ENCODE data around the gene DCUN1D4. TPM values are rescaled to one million over a fixed set of nuclear protein-coding genes. Genes with fewer than 3 reads are reported as not detected.

Gene DCUN1D4
- 10 to 100 TPM; 49.1 to 70.1 (median 55.6) TPM for polyA plus RNA-seq (ENCODE audit: insufficient read length in 4 of 4)

DNA sequence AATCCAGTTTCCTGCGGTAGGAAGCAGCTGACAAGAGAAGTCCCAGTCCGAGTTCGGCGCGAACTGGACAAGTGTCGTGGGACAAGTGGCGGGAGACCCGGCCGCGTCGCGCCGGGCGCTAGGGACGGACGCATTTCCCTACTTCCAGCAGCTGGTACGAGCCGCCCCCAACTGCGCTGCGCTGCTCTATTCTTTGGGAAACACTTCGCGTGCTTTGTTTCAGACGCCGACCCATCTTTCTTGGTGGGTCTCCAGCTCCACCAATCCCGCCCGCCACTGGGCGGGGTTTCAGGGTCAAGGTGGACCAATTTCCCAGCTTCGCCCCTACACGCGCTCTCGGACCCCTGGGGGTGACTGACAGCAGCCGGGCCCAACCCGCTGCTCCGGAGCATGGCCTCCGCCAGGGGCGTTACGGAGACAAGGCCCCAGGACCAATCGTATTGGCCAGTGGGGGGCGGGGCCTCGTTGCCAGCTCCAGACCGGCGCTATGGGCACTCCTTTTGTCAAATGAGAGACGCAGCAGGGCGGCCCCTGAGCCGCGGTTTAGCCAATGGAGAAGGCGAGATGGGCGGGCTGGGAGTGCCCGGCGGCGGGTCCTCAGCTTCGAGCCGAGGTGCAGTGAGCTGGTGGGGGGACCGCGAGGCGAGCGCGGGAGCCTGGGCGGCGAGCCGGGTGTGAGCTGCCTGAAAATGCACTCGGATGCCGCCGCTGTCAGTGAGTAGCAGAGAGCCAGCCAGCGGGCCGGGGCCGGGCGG, at the start of gene DCUN1D4:
TSS of gene DCUN1D4 (plus strand) at position 600 of the 755 bp plus-strand sequence. CDS start at position 690, 90 bp downstream.
- peak; percentile 93 to 99 (median 98) for DNase-seq (ENCODE audit: low read depth in 4 of 4, low spot score in 2 of 4)

DNA sequence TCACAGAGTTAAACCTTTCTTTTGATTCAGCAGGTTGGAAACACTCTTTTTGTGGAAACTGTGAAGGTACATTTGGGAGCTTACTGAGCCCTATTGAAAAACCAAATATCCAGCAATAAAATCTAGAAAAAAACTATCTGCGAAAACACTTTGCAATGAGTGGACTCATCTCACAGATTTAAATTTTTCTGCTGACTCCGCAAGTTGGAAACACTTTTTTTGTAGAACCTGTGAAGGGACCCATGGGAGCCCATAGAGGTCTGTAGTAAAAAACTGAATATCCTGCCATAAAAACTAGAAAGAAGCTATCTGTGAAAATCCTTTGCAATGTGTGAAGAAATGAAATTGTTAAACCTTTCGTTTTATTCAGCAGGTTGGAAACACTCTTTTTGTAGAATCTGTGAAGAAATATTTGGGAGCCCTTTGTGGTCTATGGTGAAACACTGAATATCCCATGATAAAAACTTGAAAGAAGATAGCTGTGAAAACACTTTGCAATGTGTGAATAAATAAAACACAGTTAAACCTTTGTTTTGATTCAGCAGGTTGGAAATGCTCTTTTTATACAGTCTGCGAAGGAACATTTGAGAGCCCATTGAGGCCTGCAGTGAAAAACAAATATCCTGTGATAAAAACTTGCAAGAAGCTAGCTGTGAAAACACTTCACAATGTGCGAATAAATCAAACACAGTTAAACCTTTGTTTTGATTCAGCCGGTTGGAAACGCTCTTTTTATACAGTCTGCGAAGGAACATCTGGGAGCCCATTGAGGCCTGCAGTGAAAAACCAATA, 22.3 kb upstream of the DCUN1D4 start:
- DNase-seq (ENCODE audit: low read depth in 4 of 4, low spot score in 2 of 4) = no peak

DNA sequence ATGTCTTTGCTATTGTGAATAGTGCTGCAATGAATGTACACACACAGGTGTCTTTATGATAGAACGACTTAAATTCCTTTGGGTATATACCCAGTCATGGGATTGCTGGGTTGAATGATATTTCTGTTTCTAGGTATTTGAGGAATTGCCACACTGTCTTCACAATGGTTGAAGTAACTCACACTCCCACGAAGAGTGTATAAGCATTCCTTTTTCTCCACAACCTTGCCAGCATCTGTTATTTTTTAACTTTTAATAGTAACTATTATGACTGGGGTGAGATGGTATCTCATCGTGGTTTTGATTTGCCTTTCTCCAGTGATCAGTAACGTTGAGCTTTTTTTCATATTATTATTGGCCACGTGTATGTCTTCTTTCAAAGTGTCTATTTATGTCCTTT, 17.6 kb upstream of the DCUN1D4 start:
- DNase-seq (ENCODE audit: low read depth in 4 of 4, low spot score in 2 of 4) = no peak

DNA sequence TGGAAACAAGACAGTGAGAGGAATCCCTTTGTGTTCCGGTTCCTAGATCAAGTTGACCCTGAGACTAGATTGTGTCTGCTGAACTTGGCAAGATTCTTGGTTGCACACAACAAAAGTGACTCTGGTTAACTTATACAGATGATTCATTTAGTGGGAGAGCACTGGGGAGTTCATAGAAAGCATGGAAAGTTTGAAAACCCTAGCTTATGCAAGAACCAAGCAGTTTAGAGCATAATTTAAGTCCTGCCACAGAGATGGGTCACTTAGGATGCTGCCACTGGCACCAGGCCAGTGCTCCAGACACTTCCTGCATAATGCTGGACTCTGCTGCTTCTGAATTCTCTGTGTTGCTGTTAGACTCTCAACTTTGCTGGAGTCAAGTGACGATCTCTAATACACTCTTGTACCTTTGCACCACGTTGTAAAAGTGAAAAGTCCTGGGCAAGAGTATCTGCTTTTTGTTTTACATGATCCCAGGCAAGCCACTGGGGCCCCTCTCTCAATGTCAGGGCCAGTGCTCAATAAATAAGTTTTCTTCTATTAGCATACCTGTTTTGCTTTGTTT, 12.7 kb upstream of the DCUN1D4 start:
- no peak for DNase-seq (ENCODE audit: low read depth in 4 of 4, low spot score in 2 of 4)

DNA sequence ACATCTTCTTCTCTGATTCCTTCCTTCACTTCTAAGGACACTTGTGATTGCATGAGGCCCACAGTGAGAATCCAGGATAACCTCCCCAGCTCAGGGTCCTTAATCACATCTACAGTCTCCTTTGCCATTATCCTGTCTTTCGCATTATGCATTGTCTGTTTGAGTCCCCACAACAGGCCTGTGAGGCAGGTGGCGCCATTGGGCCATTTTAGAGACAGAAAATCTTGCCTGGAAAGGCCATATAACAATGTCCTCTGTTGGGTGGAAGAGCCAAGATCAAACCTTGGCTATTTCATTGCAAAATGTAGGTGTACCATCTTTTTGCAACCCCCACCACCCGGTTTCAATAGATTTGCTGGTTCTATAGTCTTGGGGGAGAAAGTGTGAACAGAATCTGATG, 11.8 kb upstream of the DCUN1D4 start:
- DNase-seq (ENCODE audit: low read depth in 4 of 4, low spot score in 2 of 4) = peak in 1 of 4 donors; percentile 34

DNA sequence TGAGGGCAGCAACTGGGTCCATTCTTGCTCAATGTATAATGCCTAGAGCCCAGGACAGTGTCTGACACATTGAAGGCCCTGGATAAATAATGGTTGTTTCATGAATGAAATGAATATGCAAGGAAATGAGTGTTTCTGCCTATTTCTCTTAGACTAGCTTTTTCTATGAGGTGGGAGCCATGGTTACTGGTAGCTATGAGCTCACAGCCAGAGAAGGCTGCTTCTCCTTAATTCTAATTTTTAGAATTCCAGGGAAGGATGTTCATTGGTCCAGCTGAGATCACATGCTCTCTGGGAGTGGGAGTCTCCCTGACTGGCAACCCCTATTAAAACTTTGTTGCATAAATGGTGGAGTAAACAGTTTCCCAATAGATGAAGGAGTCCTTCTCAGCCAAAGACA, 9.7 kb upstream of the DCUN1D4 start:
- DNase-seq (ENCODE audit: low read depth in 4 of 4, low spot score in 2 of 4) = no peak

DNA sequence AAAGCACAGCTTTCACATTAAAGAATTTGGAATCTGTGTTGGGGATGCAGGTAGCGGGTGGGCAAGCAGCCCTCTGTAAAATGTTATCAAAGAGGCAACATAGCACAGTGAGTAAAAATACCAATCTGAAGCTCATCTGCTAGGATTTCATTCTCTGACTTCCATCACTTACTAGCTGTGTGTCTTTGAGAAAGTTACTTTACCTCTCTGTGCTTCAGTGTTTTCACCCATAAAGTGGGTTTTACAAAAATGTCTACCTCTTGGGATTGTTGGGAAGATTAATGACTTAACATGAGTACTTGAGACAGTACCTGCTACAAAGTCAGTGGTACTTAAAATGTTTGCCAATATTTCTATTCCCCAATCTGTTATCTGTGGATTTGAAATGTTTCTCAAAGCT, 7.9 kb upstream of the DCUN1D4 start:
- DNase-seq (ENCODE audit: low read depth in 4 of 4, low spot score in 2 of 4) = no peak

DNA sequence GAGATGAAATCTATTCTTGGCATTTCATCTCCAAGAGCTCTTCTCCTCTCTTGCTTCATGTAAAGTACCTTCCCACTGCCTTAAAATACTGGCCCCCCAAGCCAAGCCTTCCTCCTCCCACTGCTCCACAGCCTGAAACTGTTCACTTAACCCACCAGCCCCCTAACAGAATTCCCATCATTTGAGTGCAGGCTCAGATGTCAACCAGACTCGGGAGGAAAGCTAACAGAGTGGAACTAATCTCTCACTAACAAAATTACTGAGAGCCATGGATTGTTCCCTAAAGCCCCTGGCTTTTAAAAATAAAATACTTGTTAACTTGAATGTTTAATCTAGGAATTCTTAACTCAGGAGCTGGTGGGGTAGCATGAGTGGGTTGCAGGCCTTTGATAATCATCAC, 7.1 kb upstream of the DCUN1D4 start:
- DNase-seq (ENCODE audit: low read depth in 4 of 4, low spot score in 2 of 4) = peak in 1 of 4 donors; percentile 45

DNA sequence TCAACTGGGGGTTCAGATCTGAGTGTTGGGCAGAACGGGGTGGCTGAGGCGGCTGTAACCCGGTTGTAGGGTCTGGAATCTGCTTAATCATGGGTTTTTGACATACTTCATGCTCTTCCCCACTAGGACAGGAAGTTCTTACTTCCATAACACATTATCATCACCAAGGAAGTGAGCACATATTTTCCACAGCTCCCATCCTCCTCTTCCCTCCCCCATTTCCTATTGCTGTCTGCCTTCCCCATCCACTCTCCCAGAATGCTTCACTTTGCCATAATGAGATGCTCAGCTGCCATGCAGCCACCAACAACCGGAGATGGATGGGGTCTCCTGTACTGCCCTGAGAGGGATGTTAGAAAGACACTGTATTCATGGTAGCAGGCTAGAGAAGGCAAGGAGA, 6.4 kb upstream of the DCUN1D4 start:
- DNase-seq (ENCODE audit: low read depth in 4 of 4, low spot score in 2 of 4) = no peak

DNA sequence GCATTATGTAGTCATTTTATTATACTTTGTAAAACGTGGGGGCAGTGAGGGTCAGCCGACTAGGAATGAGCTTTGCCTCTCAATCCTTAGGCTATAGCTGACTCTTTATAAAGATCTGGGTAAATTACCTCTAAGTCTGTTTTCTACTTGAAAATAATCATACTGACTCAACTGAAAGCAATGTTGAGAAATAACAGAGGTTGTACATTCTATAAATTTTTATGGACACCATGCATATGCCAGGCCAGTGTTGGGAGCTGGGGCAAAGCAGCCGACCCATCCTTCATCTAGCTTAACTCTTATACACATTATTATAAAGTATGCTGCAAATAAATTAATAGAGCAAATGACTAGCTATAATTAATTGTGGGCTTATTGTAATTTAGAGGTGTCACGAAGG, 2.2 kb upstream of the DCUN1D4 start:
- no peak for DNase-seq (ENCODE audit: low read depth in 4 of 4, low spot score in 2 of 4)

DNA sequence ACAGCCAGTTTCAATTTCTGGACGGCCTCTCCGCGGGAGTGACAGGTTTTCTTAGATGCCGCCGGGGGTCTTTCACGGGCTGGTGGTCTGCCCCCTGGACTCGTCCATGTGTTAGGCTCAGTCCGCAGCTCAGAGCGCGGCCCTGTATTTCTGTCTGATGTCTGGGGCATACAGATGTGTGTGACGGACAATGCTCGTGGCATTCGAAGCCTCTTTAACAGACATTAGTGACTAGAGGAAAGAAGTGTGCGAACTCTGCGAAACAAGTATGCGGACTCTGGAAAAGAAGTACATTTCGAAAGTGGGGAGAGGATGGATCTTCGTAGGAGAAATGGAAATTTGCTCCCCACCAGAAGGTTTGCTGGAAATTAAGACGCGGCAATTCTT, 793 bp upstream of the DCUN1D4 start:
- DNase-seq (ENCODE audit: low read depth in 4 of 4, low spot score in 2 of 4) = no peak

DNA sequence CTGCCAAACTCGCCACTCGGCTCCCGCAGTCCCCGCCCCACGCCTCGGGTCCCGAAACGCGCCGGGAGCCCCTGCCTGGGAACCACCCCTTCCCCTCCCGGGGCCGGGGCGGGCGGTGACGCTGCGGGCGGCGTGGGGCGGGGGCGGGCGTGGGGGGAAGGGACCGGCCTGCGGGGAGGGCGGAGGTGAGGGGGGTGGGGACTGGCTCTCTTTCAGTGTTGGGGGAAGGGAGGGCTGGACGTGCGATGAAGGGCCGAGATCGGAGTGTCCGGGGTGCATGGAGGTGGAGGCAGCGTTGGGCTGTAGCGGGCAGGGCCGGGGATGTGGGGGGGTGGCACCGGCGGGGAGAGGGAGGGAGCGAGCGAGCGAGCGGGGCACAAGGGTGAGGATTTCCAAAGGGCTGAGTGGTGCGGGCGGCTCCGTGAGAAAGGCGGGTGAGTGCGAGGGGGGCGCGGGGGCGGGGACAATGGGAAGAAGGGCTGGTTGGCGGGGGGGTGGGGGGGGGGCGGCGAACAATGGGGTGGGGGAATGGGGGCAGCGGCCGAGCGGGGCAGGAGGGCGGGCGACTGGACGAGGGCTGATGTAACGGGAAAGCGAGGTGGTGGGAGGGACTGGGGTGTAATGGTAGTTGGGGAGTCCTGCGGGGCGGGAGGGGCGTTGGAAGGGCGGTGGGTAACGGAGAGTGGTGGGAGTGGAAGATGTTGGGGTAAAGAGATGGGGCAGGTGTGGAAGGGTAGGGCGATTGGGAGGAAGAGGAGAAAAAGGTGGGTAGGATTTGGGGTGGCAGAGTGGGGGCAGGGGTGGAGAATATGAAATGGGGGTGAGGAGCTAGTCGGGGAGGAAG, 578 bp downstream of the DCUN1D4 start:
- DNase-seq (ENCODE audit: low read depth in 4 of 4, low spot score in 2 of 4) = peak in 2 of 4 donors; percentile 9 to 29

DNA sequence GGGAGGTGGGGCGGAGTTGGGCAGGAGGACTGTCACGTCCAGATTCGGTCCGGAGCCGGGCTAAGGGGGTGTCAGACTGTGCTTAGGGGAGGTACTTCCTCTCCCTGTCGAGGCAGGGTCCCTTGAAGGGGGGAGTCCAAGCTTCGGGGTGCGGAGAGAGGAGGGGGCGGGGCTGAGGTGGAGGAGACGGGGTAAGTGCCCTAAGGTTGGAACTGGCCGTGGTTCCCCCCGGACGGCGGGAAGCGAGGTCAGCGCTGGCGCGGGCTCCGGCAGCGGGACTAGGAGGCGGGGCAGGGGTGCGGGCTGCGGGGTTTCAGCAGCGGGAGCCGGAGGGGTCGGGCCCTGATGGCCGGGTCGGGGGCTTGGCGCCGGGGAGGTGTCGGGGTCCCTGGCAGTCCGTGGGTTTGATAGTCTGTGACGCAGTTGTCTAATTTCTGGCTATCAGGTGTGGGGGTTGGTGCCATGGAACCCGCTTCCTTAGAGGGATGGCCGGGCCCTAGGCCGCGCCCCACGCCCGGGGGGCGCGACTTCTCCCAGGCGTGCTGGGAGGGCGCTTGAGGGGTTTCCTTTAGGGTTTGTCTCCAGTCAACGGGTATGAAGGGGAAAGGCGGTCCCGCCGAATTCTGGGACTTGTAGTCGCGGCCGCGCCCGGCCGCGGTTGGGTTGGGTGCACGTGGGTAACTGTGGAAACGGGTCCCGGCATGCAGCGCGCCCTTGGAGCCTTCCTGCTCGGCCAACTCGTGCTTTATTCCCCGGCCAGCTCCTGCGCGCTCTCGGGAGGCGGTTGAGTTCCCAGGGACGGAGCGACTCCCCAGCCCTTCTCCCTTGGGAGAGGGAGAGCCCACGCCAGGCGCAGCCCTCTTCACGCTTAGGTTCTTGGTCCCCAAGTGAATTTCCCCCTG, 1.5 kb downstream of the DCUN1D4 start:
- peak in 3 of 4 donors; percentile 57 to 85 (median 76) for DNase-seq (ENCODE audit: low read depth in 4 of 4, low spot score in 2 of 4)

DNA sequence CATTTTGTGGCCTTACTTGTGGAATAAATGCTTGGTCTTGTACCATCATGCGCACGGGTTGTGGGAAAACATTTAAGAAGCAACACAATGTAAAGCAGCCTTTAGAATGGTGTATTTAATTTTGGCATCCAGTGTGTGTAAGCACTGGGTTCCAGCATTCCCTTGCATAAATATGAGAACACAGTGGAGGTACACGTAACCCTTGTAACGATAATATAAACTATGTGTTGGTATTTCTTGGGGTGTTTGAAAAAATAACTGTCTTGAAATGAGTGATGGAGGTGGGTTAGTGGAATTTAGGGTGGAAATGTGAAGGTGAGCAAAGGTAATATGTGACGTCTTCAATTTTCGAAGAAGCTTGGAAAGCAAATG, 2.1 kb downstream of the DCUN1D4 start:
- no peak for DNase-seq (ENCODE audit: low read depth in 4 of 4, low spot score in 2 of 4)

DNA sequence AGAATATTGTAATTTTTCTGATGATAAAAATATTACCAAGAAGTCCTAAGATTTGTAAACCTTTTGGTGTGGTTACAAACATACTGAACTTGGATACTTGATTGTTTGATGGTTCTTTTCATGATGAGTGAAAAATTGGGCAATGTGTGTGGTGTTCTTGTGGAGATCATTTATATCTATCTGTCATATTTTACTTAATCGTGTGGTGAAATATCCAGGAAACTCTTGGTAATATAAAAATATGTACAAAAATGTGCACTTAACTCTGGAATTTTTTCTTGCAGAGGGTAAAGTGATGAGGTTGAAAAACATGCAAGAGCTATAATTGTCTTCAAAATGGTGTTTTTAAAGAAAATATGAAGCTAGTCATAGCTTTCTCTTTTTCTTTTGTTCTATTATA, 2.8 kb downstream of the DCUN1D4 start:
- no peak for DNase-seq (ENCODE audit: low read depth in 4 of 4, low spot score in 2 of 4)

DNA sequence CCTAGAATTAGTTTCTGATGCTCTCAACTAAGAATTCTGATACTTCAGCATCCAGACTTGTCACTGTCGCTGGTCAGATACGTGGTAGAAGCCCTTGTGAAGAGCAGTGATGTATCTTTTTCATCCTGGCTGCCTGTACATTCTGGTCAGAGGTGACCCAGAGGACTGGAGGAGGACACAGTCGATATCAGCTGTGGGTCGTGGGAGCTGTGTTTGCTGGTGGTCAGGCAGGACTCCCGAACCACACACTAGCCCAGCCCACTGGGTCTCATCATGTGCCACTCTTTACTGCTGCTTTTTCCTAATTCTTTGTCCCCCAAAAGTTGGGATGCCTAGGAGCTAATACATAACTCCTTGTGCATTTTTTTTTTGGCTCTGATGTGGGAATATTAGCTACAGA, 6.5 kb downstream of the DCUN1D4 start:
- no peak for DNase-seq (ENCODE audit: low read depth in 4 of 4, low spot score in 2 of 4)

DNA sequence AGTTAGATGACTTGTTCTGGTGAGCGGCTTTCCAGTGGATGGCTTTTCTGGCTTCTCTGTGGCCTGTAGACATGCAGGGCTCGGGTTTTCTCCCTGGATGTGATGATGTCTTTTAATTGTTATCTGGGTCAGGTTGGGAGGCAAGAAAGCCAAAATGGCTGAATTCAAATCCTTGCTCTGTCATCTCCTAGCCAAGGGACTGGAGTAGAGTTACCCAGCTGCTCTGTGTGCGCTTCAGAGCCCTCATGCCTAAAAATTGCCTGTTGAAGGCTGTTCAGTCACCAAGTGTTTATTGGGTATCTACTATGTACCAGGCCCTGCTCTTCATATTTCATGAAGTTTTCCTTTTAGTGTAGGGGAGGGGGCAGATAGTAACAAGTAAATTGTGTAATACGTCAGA, 7.3 kb downstream of the DCUN1D4 start:
- no peak for DNase-seq (ENCODE audit: low read depth in 4 of 4, low spot score in 2 of 4)

DNA sequence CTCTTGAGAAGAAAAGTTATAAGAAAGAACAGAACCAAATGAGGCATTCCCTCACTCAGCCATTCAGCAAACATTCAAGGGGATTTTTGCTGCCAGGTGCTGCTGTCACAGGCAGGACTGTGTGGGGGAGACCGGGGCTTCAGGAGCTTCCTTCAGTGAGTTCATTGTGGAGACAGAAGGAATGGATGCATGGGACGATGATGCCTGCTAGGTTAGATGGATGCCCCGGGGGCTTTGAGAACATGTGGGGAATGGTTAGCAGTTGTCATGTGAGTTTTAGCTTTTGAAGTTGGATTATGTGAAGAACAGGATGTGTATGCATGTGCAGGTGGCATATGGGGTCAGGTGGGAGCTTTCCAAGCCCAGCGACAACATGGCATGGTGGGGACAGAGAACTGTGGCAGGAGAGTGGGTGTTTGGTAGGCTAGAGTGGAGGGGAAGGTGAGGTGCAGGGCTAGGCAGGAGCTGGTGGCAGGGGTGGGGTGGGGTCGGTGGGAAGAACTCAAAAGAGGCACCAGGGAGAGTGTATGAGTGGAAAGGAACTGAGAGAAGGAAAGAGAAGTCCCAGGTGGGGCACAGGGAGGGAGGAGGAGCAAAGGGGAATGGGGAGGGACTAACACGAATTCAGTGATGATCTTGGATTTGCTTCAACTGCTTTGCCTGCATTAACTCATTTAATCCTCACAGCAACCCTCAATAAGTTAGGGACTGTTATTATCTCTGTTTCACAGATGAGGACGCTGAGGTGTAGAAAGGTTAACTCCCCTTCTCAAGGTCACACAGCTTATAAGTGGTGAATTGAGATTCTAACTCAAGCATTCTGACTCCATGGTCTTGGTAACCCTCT, 8.4 kb downstream of the DCUN1D4 start:
- no peak for DNase-seq (ENCODE audit: low read depth in 4 of 4, low spot score in 2 of 4)

DNA sequence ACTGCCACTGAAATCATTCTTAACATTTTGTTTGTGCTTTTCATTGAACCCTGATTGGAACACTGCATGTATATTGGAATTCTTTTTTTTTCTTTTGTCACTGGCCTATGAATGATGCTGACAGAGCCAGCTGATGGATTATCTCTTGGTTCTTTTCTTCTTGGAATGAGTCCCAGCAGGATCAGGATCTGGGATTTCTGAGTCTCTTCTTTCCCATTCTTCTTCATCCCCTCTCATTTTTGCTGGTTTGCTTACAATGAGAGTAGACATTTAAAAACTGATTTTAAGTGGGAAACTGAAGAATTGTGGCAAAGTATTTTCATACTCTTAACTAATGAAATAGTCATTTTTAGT, 9.0 kb downstream of the DCUN1D4 start:
- no peak for DNase-seq (ENCODE audit: low read depth in 4 of 4, low spot score in 2 of 4)
